GM10248 (cell line): Measurements from ENCODE around the gene GPI.
"Not testable (repeated sequence)": the region's sequence is repeated elsewhere in the genome, so short reads cannot be mapped to it uniquely, and the experiment has no call there.

Source experiments
- CTCF ChIA-PET: fragments of 300-600 bp; sonication (Branson Sonifier 250); formaldehyde crosslinking; extraction: SDS; loops from one replicate; lab custom pipeline; 2021; ENCODE audit warnings: antibody characterized with exemption; lab: Yijun Ruan, JAX
- POLR2A ChIA-PET: fragments of 350-650 bp; sonication (Branson Sonifier 250); formaldehyde crosslinking; extraction: SDS; loops from one replicate; lab custom pipeline; 2020; ENCODE audit warnings: antibody characterized with exemption; lab: Yijun Ruan, JAX
- DNase-seq: peaks from one replicate; pipeline ENCODE4 v3.0.0; 2012; ENCODE audit errors: extremely low spot score
- CTCF ChIP-seq: IDR thresholded peaks from 2 replicates; pipeline ENCODE4 v1.5.1; 2012; ENCODE audit warnings: mild to moderate bottlenecking, low read depth; ENCODE audit errors: extremely low read depth, missing control alignments, control extremely low read depth

Gene GPI

DNA sequence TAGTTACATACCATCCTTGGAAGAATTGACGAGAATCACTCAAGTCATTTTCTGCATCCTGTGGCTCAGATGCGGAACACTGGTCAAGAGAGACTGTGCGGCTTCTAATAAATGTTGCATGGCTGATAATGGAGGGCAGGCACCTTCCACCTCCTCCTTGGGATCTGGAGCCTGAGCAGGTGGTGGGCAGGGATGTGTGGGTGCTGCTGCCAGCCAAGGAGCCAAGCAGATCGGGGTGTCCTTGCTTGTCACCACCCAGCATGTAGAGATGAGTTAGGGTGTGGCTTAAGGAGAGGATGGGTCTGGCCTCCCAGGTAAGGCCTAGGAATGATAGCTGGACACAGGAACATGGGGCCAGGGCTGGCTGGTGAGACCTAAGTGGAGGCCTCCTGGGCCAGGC is 17.5 kb downstream of the GPI start:
- POLR2A ChIA-PET: no interaction called here
- CTCF ChIA-PET: no interaction called here
- DNase-seq: no peak
- TF ChIP-seq CTCF: no peak

DNA sequence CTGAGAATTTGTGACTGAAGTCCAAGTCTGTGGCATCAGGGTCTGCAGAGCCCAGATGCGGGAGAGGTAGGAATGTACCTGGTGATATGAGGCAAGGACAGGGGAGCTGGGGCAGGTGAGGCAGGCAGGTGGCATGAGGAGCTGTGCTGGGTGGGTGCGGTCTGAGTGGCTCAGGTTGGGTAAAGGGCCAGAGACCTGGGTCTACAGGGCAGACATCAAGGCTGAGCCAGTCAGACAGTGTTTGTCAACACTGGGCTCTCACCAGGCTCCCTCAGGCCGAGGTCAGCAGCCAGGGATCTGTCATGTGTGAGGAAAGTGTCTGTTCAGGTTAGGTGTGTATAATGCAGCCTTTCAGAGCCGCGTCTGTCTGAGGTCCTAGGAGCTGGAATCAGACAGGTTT is 18.6 kb downstream of the GPI start:
- DNase-seq: no peak
- CTCF ChIA-PET: interaction anchor here (1.0 kb wide), 1 partner anchor 15 kb away, joined by 3 read pairs; no protein-coding TSS in a partner anchor
- TF ChIP-seq CTCF: no peak
- POLR2A ChIA-PET: interaction anchor here (0.5 kb wide), 1 partner anchor 861 kb away, joined by 4 read pairs; no protein-coding TSS in a partner anchor

GRCh38 chr19:34386645-34387445 is 21.8 kb downstream of the GPI start:
- no peak for DNase-seq
- TF ChIP-seq CTCF: no peak
- POLR2A ChIA-PET: no interaction called here
- CTCF ChIA-PET: interaction anchor here (1.0 to 1.3 kb wide), 4 partner anchors 25 to 44 kb away, joined by 3 to 4 read pairs (median 3); no protein-coding TSS in a partner anchor

GRCh38 chr19:34387446-34387810 is 22.4 kb downstream of the GPI start:
- ChIA-PET CTCF (interaction anchor here (1.0 to 1.3 kb wide), 3 partner anchors 25 to 43 kb away, joined by 3 to 4 read pairs (median 3); no protein-coding TSS in a partner anchor), POLR2A (no interaction called here)
- DNase-seq: no peak
- no peak for TF ChIP-seq CTCF

- DNase-seq, CTCF ChIA-PET, POLR2A ChIA-PET: not testable (repeated sequence)
Measured at GRCh38 chr19:34388745-34389144, 23.7 kb downstream of the GPI start.

DNA sequence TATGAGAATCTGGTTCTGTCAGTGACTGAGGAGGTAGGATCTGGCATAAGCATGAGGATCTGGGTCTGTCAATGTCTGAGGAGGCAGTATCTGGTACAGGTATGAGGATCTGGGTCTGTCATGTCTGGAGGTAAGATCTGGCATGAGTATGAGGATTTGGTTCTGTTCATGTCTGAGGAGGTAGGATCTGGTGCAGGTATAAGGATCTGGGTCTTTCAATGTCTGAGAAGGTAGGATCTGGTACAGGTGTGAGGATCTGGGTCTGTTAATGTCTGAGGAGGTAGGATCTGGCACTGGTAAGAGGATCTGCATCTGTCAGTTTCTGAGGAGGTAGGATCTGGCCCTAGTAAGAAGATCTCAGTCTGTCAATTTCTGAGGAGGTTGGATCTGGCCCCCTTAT is 26.8 kb downstream of the GPI start:
- POLR2A ChIA-PET: no interaction called here
- CTCF ChIA-PET: no interaction called here
- no peak for TF ChIP-seq CTCF
- no peak for DNase-seq

DNA sequence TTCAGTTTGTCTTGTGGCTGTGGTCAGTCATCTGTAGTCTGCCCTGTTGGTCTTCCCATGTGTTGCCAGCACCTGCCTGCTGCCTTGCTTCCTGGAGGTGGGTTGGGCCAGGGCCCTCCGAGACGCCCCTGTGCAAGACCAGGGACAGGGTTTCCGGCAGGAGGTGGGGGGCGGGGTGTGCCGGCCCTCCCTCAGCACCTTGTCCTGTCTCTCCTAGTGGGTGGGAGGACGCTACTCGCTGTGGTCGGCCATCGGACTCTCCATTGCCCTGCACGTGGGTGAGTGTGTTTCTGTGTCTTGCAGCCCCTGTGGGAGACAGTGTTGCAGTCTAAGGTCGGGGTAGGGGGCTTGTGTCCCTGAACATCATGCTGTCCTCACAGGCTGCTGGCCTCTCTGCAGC is 28.0 kb downstream of the GPI start:
- DNase-seq: no peak
- CTCF ChIA-PET: no interaction called here
- POLR2A ChIA-PET: no interaction called here
- no peak for TF ChIP-seq CTCF
